ENCODE results near the gene PRKN. TPM values are rescaled to one million over a fixed set of nuclear protein-coding genes. Genes with fewer than 3 reads are reported as not detected.

The PRKN gene
- total RNA-seq, 1 donor from 2014 or later, result 5.7 TPM

DNA sequence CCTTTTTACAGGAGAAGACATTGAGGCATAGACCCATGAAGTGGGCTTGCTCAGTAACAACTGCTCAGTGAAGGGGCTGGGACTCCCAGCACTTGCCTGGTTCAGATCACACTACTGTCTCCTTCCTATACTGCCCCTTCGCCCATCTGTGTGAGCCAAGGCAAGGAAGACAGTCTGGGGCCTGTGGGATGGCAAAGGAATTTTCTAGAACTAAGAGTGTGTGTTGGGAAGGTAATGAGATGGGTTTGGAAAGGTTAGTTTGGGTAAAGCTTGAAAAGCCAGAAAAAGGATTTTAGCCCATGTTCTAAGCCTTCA lies 1240.4 kb downstream of the PRKN start:
- no peak overlapping the region for H3K27ac Mint-ChIP-seq (ENCODE audit: unreplicated experiment)
- H3K36me3 Mint-ChIP-seq (ENCODE audit: low read depth), result no peaks in the 10 kb centered on the region
- no peak for DNase-seq (ENCODE audit: low spot score)
- peaks cover 24% of the 10 kb centered on the region for H3K4me1 Mint-ChIP-seq (ENCODE audit: low read depth)
- no peaks in the 10 kb centered on the region for H3K27me3 Mint-ChIP-seq (ENCODE audit: low read depth)
- H3K4me3 Mint-ChIP-seq (ENCODE audit: unreplicated experiment), result no peak overlapping the region
- no peaks in the 10 kb centered on the region for H3K9me3 Mint-ChIP-seq (ENCODE audit: low read depth)
- TF ChIP-seq, protein P1, sequence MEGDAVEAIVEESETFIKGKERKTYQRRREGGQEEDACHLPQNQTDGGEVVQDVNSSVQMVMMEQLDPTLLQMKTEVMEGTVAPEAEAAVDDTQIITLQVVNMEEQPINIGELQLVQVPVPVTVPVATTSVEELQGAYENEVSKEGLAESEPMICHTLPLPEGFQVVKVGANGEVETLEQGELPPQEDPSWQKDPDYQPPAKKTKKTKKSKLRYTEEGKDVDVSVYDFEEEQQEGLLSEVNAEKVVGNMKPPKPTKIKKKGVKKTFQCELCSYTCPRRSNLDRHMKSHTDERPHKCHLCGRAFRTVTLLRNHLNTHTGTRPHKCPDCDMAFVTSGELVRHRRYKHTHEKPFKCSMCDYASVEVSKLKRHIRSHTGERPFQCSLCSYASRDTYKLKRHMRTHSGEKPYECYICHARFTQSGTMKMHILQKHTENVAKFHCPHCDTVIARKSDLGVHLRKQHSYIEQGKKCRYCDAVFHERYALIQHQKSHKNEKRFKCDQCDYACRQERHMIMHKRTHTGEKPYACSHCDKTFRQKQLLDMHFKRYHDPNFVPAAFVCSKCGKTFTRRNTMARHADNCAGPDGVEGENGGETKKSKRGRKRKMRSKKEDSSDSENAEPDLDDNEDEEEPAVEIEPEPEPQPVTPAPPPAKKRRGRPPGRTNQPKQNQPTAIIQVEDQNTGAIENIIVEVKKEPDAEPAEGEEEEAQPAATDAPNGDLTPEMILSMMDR (IDR thresholded peaks at IDR 0.05), result no peak

DNA sequence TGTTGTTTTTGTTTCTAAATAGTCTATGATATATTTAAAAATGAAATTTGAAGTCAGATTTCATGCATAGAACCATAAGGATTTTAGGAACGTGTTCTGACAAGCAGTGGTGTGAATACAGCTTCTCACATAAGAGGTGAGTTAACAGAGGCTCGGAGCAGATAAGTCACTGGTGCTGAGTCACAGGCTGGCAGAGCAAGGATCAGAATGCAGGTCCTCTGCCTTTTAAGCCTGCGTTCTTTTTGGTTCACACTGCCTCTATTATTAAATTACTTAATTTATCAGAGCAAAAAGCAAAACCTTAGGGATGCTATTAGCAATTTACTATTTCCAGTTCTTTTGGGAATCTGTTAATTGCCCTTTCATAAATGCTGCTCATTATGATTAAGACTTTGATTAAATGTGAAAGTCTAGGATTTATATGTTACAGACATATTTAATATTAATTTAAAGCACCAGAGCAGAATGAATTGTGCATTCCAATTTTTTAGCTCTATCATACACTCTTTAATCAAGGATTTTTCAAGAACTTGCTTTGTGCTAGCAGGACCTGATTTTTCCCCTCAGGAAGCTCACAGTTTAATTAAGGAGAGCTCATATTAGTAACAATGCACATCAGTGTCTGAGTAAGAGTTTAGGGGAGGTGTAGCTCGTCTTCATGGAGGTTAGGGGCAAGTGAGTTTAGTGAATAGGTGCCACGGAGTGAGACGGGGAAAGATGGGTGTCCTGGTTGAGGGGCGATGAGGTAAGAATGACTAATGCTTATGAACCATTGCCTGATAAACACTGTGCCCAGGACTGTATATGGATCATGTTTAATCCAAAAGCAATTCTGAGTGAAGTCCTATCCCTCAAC lies 1241.0 kb downstream of the PRKN start:
- no peak for DNase-seq (ENCODE audit: low spot score)

GRCh38 chr6:161482517-161482858 lies 1245.1 kb downstream of the PRKN start:
- H3K27ac Mint-ChIP-seq (ENCODE audit: unreplicated experiment), result no peak overlapping the region
- no peak overlapping the region for H3K4me3 Mint-ChIP-seq (ENCODE audit: unreplicated experiment)
- no peak for DNase-seq (ENCODE audit: low spot score)
- H3K27me3 Mint-ChIP-seq (ENCODE audit: low read depth), result no peaks in the 10 kb centered on the region
- TF ChIP-seq, protein P1 (IDR thresholded peaks at IDR 0.05), result no peak
- no peaks in the 10 kb centered on the region for H3K36me3 Mint-ChIP-seq (ENCODE audit: low read depth)
- peaks cover 45% of the 10 kb centered on the region for H3K4me1 Mint-ChIP-seq (ENCODE audit: low read depth)
- no peaks in the 10 kb centered on the region for H3K9me3 Mint-ChIP-seq (ENCODE audit: low read depth)

More for the DNA sequence above, 1241.0 kb downstream of the PRKN start:
- H3K27me3 Mint-ChIP-seq (ENCODE audit: low read depth), result no peaks in the 10 kb centered on the region
- H3K4me1 Mint-ChIP-seq (ENCODE audit: low read depth), result peaks cover 29% of the 10 kb centered on the region
- TF ChIP-seq, protein P1 (IDR thresholded peaks at IDR 0.05), result no peak
- no peaks in the 10 kb centered on the region for H3K36me3 Mint-ChIP-seq (ENCODE audit: low read depth)
- H3K4me3 Mint-ChIP-seq (ENCODE audit: unreplicated experiment), result no peak overlapping the region
- H3K27ac Mint-ChIP-seq (ENCODE audit: unreplicated experiment), result peak overlapping the region; percentile 49
- no peaks in the 10 kb centered on the region for H3K9me3 Mint-ChIP-seq (ENCODE audit: low read depth)

DNA sequence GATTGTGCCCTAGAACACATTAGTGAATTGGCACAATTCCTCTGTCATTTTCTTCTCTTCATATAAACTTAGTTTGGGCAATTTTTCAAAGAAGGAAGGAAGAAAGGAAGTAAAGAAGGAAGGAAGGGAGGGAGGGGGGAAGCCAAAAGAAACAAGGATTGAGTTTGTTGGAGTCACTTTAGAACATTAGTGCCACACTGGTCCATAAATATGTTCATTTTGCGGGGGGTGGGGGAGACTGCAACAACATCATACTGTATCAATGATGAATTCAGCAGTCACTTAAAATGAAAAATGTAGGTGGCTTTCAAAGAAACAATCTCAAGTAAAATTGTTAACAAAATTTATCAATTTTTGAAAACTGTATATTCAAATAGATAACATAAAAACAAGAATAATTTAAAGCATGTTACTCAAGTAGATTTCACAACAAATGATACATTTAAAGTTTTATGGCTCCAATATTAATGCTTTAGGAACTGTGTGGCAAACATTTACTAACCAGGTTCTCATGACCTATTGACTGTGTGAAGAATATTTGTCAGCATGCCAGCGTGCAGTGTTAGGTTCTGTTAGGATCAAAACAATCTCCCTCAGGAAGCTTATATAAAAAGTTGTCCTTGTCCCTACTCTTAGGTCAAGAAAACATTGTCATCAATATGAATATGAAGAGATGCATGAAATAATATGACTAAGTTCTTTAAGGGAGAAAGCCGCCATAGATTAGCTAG lies 1245.6 kb downstream of the PRKN start:
- no peak for DNase-seq (ENCODE audit: low spot score)
- H3K4me3 Mint-ChIP-seq (ENCODE audit: unreplicated experiment), result no peak overlapping the region
- H3K27ac Mint-ChIP-seq (ENCODE audit: unreplicated experiment), result peak overlapping the region; percentile 32
- no peaks in the 10 kb centered on the region for H3K27me3 Mint-ChIP-seq (ENCODE audit: low read depth)
- TF ChIP-seq, protein P1 (IDR thresholded peaks at IDR 0.05), result no peak
- H3K4me1 Mint-ChIP-seq (ENCODE audit: low read depth), result peaks cover 40% of the 10 kb centered on the region
- no peaks in the 10 kb centered on the region for H3K36me3 Mint-ChIP-seq (ENCODE audit: low read depth)
- H3K9me3 Mint-ChIP-seq (ENCODE audit: low read depth), result no peaks in the 10 kb centered on the region

- Mint-ChIP-seq H3K36me3 (ENCODE audit: low read depth) (no peaks in the 10 kb centered on the region), H3K27ac (ENCODE audit: unreplicated experiment) (peak overlapping the region; percentile 54), H3K27me3 (ENCODE audit: low read depth) (no peaks in the 10 kb centered on the region), H3K4me1 (ENCODE audit: low read depth) (peaks cover 35% of the 10 kb centered on the region), H3K4me3 (ENCODE audit: unreplicated experiment) (no peak overlapping the region), H3K9me3 (ENCODE audit: low read depth) (no peaks in the 10 kb centered on the region)
- no peak for DNase-seq (ENCODE audit: low spot score)
- TF ChIP-seq, protein P1 (IDR thresholded peaks at IDR 0.05), result no peak
Measured at GRCh38 chr6:161480421-161481155, 1247.0 kb downstream of the PRKN start.
